ENCODE results near the gene SLC39A11.
"Not testable (repeated sequence)": the region's sequence is repeated elsewhere in the genome, so short reads cannot be mapped to it uniquely, and the experiment has no call there.

The SLC39A11 gene

GRCh38 chr17:73069841-73070240 is 22.6 kb downstream of the SLC39A11 start:
- DNase-seq, result no peak

DNA sequence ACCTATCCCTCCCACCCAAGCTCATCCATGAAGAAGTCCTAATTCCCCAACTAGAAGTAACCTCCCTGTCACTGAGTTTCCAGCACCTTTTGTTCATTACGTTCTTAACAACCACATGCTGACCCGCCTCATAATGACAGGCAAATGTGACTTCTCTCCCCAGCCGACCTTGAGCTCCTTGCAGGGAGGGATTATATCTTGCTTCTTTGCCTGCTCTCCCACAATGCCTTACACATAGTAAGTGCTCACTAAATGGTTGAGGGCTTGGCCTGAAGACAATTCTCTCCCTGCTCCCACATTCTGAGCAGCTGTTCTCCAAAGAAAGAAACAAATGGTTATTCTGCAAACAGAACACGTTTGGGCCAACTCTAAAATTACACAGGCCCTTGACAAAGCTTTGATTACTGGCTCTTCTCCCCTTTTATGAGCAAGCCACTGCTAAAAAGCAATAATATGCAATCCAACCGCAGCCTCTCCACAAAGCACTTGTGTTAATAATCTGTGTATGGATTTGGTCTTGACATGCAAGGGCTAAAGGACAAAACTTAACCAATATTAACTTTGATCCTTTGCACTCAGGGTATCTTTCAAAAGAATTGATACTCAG is 23.2 kb downstream of the SLC39A11 start:
- DNase-seq, result peak; percentile 27

DNA sequence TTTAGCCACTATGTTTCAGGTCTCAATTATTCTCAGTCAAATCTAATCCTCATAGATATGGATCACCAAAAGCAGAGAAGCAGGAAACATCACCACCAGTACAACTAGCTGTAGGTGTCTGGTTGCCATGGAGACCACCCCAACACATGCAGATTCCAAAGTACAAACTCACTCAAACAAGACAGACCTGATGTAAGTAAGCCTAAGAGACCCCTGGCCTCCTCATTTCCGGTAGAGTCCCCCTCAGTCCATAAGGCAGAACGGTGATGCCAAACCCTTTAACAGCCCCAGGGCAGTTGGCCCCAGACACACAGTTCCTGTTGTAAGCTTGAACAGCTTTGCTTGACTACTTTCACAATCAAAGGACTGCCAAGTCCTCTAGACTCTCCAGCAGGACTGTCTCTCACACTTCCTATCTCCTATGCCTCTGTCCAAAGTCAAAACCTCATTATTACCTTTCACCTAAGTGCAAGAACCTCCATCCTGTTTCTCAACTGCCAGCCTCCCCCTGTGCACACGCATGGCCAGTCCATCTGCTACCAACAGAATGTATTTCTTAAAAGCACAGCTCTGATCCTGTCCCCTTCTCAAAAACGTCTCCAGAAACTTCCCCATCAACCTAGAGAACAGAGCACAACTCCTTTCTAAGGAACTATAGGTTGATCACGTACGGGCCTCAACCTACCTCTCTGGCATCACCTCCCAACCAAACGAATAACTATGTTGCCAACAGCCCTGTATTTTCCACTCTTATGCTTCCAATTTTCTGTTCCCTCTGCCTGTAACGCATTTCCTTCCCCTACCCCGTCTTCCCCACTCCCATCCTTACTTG is 23.9 kb downstream of the SLC39A11 start:
- no peak for DNase-seq

DNA sequence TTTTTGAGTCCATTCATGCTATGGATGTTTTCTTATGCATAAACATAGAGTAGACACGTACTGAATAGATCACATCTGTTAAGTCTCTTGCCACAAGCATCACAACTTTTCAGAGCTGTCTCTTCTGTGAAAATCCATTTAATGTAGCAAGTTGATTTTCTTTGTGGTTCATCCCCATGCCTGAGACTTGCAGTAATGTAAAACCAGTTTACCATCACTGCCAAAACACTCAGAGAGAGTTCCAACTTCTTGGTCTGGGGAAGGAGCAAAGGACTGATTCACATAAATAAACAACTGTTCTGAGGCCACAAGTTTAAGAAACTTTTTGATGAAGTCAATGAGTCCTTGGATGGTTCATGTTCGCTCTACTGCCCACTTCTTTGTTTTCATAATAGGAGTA is 24.8 kb downstream of the SLC39A11 start:
- DNase-seq, result not testable (repeated sequence)

GRCh38 chr17:73067075-73067474 is 25.4 kb downstream of the SLC39A11 start:
- no peak for DNase-seq

DNA sequence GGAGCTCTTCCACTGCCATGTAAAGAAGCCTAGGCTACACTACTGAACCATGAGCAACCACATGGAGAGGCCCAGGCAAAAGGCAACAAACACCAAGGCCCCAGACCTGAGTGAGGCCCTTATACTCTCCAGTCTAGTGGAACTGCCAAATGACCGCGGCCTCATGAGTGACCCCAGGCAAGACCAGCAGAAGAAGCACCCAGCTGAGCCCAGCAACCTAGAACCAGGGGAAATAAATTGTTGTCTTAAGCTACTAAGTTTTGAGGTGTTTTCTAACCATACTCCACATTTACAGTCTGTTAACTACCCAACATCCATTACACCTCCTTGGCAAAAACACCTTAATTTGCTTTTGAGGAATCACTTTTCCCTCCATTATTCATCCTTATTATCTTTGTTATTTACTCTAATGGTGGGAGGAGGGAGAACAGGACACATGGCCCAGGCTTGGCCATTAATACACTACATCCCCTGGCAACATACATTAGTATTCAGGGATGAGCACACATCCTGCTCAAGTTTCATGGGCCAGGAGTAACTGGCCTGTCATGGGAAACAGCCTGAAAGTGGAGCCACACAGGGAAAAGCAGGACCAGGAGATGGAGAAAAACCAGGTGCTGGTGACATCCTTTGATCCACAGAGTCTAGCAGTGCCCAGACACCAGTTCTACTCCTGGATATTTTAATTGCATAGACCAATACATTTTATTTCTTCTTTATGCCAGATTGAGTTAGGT is 26.2 kb downstream of the SLC39A11 start:
- DNase-seq, result no peak

DNA sequence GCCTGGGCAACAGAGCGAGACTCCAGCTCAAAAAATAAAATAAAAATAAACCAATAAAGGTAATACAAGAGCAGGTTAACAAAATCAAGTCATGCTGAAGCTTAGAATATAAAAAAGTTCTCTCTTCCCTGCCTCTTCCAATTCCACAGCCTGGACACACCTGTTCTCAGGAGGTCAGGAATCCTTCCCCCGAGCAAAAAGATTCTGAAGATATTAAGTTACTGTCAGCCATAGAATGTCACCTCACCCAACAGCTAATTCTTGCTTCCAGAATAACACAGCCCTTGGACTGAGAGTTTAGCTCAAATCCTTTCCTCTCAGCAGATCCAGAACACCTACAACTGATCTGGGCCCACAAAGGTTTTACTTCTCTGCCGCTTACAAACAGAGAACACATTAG is 27.1 kb downstream of the SLC39A11 start:
- DNase-seq, result no peak

- peak; percentile 21 for DNase-seq
Measured at GRCh38 chr17:73064084-73064938, 28.2 kb downstream of the SLC39A11 start.

DNA sequence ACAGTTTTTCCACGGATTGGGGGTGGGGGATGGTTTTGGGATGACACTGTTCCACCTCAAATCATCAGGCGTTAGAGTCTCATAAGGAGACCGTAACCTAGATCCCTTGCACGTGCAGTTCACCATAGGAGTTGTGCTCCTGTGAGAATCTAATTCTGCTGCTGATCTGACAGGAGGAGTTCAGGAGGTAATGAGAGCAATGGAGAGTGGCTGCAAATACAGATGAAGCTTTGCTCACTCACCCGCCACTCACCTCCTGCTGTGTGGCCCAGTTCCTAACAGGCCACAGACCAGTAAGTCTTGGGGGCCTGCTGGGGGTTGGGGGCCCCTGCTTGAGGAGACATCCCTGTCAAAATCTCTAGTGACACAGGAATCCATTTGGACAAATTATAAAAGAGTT is 29.8 kb downstream of the SLC39A11 start:
- no peak for DNase-seq

GRCh38 chr17:73061161-73061560 is 31.3 kb downstream of the SLC39A11 start:
- DNase-seq, result no peak

DNA sequence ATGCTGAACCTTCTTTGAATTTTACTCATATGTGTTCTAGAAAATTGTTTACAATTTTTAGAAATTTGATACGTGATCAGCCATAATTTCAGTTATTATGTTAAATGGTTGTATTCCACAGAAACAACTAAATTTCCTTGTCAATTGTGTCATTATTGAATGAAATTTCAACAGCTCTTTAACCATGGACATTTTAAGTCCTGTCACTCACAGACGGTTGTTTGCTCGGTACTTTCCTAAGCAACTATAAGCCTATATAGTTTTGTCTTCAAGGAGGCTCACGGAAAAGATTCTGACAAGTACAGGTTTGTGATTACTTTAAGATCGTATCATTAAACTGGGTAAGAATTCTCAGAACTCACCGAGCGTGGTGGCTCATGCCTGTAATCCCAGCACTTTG is 31.8 kb downstream of the SLC39A11 start:
- DNase-seq, result no peak

GRCh38 chr17:73059713-73060112 is 32.8 kb downstream of the SLC39A11 start:
- not testable (repeated sequence) for DNase-seq

DNA sequence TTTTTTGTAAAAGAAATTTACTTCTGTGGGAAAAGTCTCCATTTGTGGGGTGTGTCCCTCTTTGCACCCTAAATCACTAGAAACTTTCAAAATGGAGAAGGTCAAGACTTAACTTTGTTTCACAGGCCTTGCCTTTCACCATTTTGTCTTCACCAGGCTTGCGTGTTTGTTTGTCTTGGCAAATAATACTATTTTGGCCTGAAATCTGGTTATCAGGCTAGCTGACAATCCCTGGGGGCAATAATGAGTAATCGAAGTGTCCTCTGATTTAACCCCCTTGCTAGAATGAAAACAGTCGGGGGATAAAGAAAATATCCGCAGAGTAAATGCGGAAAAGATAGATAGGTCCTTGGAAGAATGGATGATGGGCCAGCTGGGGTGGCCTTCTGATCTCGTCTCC is 34.5 kb downstream of the SLC39A11 start:
- DNase-seq, result no peak

- no peak for DNase-seq
Measured at GRCh38 chr17:73057196-73057595, 35.3 kb downstream of the SLC39A11 start.

- no peak for DNase-seq
Measured at GRCh38 chr17:73052923-73053322, 39.6 kb downstream of the SLC39A11 start.

DNA sequence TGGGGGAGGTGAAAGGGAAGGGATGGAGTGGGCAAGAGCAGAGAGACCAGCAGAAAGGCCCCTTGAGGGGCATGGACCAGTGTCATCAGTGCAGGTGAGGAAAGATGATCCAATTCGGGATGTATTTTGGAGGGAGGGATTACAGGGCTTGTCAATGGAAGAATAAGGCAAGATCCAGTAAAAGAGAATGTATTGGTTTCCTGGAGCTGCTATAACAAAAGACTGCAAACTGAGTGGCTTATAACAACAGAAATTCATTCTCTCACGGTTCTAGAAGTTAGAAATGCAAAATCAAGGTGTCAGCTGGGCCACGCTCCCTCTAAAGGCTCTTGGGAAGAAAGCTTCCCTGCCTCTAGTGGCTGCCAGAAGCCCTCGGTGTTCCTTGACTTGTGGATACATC is 41.7 kb downstream of the SLC39A11 start:
- no peak for DNase-seq

- DNase-seq, result no peak
Measured at GRCh38 chr17:73048170-73048569, 44.3 kb downstream of the SLC39A11 start.

DNA sequence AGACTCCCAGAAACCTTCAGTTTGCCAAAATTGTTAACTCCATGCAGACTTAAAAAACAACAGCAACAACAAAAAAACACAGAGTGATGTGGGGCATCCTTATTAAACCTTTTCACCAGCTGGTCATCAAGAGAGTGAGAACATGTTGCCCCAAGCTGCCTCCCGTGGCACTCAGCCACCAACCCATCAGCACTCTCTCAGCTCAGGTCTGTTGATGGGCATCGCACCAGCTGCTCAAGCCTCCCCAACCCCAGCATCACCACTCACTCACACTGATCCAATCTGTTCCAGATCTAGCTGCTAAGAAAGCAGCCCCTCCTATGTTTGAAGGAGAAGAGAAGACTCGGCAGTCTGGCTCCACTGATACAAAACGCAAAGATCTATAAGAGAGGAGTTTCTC is 46.8 kb downstream of the SLC39A11 start:
- no peak for DNase-seq

DNA sequence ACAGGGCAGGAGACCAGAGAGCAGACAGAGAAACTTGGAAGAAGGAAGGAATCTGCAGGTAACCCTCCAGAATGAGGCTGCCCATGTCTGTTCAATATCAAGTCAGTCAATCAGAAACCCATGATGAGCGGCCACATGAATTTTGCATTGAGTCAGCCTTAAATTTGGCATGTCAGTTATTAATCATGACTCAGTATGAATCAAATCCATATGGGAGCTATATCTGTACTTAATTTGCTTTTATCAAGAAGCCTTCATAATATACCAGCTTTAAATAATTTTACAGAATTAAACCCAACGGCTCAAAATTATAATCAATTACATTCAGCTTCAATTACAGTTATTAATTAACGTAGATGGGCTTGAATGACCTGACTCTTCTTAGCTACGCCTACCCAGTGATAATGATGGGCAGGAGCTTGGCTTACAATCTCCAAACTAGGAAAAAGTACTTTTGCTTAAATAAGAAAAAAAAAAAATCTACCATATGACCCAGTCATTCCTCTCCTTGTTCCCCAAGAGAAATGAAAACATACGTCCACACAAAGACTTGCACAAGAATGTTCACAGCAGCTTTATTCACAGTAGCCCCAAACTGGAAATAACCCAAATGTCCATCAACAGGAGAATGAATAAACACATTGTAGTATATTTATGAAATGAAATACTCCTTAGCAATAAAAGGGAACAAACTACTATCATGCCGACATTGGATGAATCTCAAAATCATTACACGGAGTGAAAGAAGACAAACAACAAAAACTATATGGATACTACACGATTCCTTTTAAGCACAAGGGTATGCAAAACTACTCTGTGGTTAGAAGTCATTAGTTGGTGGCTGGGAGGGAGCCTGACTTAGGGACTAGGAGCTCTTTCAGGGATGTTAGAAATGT is 48.6 kb downstream of the SLC39A11 start:
- no peak for DNase-seq

- no peak for DNase-seq
Measured at GRCh38 chr17:73042809-73043685, 49.4 kb downstream of the SLC39A11 start.

GRCh38 chr17:73042225-73042624 is 50.3 kb downstream of the SLC39A11 start:
- DNase-seq, result no peak
